ENCODE data around the gene EPHB2.

EPHB2 gene

GRCh38 chr1:22822371-22822770 is 111.7 kb downstream of the EPHB2 start:
- DNase-seq (ENCODE audit: low read depth) = no peak
- no peak overlapping the region for H3K4me3 ChIP-seq (ENCODE audit: low read depth, low read length)
- TF ChIP-seq MAX (IDR thresholded peaks at IDR 0.05; ENCODE audit: low read depth, low read length) (no peak), CTCF (IDR thresholded peaks at IDR 0.05; ENCODE audit: low read depth, low read length) (no peak), MYC (IDR thresholded peaks at IDR 0.05; ENCODE audit: low read depth, low read length) (no peak), POLR2A (IDR thresholded peaks at IDR 0.05; ENCODE audit: extremely low read depth, insufficient read length) (no peak)

- no peak overlapping the region for H3K4me3 ChIP-seq (ENCODE audit: low read depth, low read length)
- TF ChIP-seq MAX (IDR thresholded peaks at IDR 0.05; ENCODE audit: low read depth, low read length) = no peak
- TF ChIP-seq CTCF (IDR thresholded peaks at IDR 0.05; ENCODE audit: low read depth, low read length) = no peak
- TF ChIP-seq MYC (IDR thresholded peaks at IDR 0.05; ENCODE audit: low read depth, low read length) = no peak
- no peak for TF ChIP-seq POLR2A (IDR thresholded peaks at IDR 0.05; ENCODE audit: extremely low read depth, insufficient read length)
- no peak for DNase-seq (ENCODE audit: low read depth)
These were observed 113.8 kb downstream of the EPHB2 start for GRCh38 chr1:22824466-22824865.

GRCh38 chr1:22824975-22825374 is 114.3 kb downstream of the EPHB2 start:
- DNase-seq (ENCODE audit: low read depth) = no peak
- no peak for TF ChIP-seq MAX (IDR thresholded peaks at IDR 0.05; ENCODE audit: low read depth, low read length)
- no peak for TF ChIP-seq CTCF (IDR thresholded peaks at IDR 0.05; ENCODE audit: low read depth, low read length)
- TF ChIP-seq MYC (IDR thresholded peaks at IDR 0.05; ENCODE audit: low read depth, low read length) = no peak
- no peak for TF ChIP-seq POLR2A (IDR thresholded peaks at IDR 0.05; ENCODE audit: extremely low read depth, insufficient read length)
- no peak overlapping the region for H3K4me3 ChIP-seq (ENCODE audit: low read depth, low read length)

GRCh38 chr1:22825486-22826189 is 115.0 kb downstream of the EPHB2 start:
- TF ChIP-seq MYC (IDR thresholded peaks at IDR 0.05; ENCODE audit: low read depth, low read length) = no peak
- TF ChIP-seq MAX (IDR thresholded peaks at IDR 0.05; ENCODE audit: low read depth, low read length) = no peak
- no peak for TF ChIP-seq POLR2A (IDR thresholded peaks at IDR 0.05; ENCODE audit: extremely low read depth, insufficient read length)
- TF ChIP-seq CTCF (IDR thresholded peaks at IDR 0.05; ENCODE audit: low read depth, low read length) = no peak
- no peak overlapping the region for H3K4me3 ChIP-seq (ENCODE audit: low read depth, low read length)
- DNase-seq (ENCODE audit: low read depth) = no peak

- TF ChIP-seq MYC (IDR thresholded peaks at IDR 0.05; ENCODE audit: low read depth, low read length) (no peak), MAX (IDR thresholded peaks at IDR 0.05; ENCODE audit: low read depth, low read length) (no peak), CTCF (IDR thresholded peaks at IDR 0.05; ENCODE audit: low read depth, low read length) (no peak), POLR2A (IDR thresholded peaks at IDR 0.05; ENCODE audit: extremely low read depth, insufficient read length) (no peak)
- DNase-seq (ENCODE audit: low read depth) = no peak
- no peak overlapping the region for H3K4me3 ChIP-seq (ENCODE audit: low read depth, low read length)
These were observed 116.3 kb downstream of the EPHB2 start for GRCh38 chr1:22826604-22827580.
